ENCODE data around the gene DCUN1D2. TPM values are rescaled to one million over a fixed set of nuclear protein-coding genes. Genes with fewer than 3 reads are reported as not detected.

The DCUN1D2 gene
- total RNA-seq, result 4.2 and 6.7 TPM in 2 replicates

GRCh38 chr13:113490496-113491417, at the start of gene DCUN1D2:
Gene DCUN1D2 (minus strand): TSS chr13:113490711. CDS start chr13:113490669, 42 bp downstream.

GRCh38 chr13:113452942-113453901, 37.3 kb downstream of the DCUN1D2 start, which contains the start of gene ADPRHL1:
Gene ADPRHL1 (minus strand): TSS chr13:113453488. CDS start chr13:113453437, 51 bp downstream.

Other genes with a start within 250 kb of the DCUN1D2 start
- gene LAMP1, start 193.5 kb downstream of the DCUN1D2 start, total RNA-seq, result 249 and 298 TPM in 2 replicates
- not detected in 2 replicates for gene GRTP1, start 126.6 kb downstream of the DCUN1D2 start, total RNA-seq
- 2.6 and 3.2 TPM in 2 replicates for gene ADPRHL1, start 37.2 kb downstream of the DCUN1D2 start, total RNA-seq
- gene TFDP1, start 94.0 kb upstream of the DCUN1D2 start, total RNA-seq, result 112 and 125 TPM in 2 replicates
- gene ATP4B, start 167.5 kb upstream of the DCUN1D2 start, total RNA-seq, result 0.20 TPM in 1 of 2 replicates, not detected in the other
- gene GRK1, start 176.5 kb upstream of the DCUN1D2 start, total RNA-seq, result not detected in 2 replicates

Measured in mammary microvascular endothelial cell (primary cell).